ENCODE results near the gene PRRC2B.

Gene PRRC2B

DNA sequence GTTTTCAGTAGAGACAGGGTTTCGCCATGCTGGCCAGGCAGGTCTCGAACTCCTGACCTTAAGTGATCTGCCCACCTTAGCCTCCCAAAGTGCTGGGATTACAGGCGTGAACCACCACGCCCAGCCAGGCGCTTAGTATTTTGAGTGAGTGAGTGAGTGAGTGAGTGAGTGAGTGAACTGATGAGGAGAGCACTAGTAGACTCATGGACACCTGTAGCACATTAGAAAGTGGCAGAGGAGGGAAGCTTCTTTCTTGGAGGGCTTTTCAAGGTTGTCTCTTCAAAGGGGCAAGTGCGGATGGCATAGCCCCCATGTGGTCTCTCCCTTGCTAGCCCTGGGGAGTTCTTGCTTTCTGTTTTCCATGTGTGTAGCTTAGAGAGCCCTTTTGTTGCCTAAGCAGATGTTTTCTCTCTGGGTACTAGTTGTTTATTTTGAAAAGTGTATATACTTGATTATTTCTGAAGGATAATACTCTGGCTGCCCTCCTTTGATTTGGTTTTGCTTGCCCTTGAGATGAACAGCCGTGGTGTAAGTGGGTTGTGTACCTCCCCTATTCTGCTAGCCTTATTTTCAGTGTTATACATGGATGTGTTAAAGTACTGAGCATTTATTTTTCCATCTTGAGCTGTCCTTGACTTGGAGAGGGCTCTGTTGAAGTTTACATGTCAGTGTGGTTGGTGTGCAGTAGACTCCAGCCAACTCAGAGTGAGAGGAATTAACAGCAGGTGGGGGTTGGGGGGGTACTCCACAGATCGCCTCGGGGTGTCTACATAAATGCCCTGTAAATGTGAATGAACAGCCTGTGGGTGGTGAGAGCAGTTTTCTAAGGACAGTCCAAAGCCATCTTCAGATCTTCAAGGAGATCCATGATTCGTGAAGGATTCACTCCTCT is 35.5 kb downstream of the PRRC2B start:
- no peak for DNase-seq (ENCODE audit: low read depth)
- no peak overlapping the region for H3K4me3 ChIP-seq (ENCODE audit: low read length)
- TF ChIP-seq, protein P1, sequence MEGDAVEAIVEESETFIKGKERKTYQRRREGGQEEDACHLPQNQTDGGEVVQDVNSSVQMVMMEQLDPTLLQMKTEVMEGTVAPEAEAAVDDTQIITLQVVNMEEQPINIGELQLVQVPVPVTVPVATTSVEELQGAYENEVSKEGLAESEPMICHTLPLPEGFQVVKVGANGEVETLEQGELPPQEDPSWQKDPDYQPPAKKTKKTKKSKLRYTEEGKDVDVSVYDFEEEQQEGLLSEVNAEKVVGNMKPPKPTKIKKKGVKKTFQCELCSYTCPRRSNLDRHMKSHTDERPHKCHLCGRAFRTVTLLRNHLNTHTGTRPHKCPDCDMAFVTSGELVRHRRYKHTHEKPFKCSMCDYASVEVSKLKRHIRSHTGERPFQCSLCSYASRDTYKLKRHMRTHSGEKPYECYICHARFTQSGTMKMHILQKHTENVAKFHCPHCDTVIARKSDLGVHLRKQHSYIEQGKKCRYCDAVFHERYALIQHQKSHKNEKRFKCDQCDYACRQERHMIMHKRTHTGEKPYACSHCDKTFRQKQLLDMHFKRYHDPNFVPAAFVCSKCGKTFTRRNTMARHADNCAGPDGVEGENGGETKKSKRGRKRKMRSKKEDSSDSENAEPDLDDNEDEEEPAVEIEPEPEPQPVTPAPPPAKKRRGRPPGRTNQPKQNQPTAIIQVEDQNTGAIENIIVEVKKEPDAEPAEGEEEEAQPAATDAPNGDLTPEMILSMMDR (conservative IDR thresholded peaks at IDR 0.05; ENCODE audit: low read depth, low read length): no peak

DNA sequence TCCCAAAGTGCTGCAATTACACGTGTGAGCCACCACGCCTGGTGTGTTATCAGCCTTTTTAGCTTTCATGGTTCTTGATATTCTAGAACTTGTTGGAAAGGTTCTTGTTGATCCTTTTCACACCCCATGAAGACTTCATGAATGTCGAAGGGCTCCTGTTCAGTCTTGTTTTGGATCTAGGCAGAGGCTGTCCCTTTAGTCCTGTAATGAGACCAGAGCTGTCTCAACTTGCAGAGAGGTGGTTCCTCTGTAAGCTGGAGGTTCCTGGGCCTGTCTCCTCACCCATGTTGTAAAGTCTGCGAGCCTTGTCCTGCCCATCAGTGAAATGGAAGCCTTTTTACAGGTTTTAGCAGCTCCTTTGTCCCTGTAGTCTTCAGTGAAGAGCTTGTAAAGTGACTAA is 38.2 kb downstream of the PRRC2B start:
- TF ChIP-seq, protein P1 (conservative IDR thresholded peaks at IDR 0.05; ENCODE audit: low read depth, low read length): no peak

DNA sequence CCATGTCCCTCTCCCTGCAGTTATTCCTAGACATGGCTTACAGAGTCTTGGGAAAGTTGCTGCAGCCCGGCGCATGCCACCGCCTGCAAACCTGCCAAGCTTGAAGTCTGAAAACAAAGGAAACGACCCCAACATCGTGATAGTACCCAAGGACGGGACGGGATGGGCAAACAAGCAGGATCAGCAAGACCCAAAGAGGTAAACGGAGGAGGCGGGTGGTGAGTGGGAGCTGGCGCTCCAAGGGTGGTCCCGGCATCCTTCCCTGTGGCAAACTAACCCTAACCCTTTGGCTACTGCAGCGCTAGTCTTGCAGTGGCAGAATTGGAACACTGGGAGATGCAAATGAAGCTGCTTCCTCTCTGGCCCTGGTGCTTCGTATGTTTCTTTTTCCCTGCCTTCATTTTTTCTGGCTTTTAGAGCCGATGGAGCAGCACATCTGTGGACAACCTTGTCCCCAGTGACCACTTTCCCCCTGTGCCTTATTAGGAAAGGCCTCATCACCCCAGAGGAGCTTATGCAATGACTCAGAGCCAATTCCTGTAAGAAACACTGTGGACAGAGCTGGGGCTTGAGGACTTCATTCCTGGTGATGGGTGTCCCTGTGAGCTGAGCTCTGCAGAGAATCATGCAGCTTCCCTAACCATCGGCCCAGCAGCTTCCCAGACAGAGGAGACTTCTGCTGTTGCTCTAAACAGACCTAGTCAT is 38.9 kb downstream of the PRRC2B start:
- no peak for DNase-seq (ENCODE audit: low read depth)
- TF ChIP-seq, protein P1 (conservative IDR thresholded peaks at IDR 0.05; ENCODE audit: low read depth, low read length): no peak
- H3K4me3 ChIP-seq (ENCODE audit: low read length): no peak overlapping the region

More for the DNA sequence above, 38.2 kb downstream of the PRRC2B start:
- no peak for DNase-seq (ENCODE audit: low read depth)
- no peak overlapping the region for H3K4me3 ChIP-seq (ENCODE audit: low read length)

DNA sequence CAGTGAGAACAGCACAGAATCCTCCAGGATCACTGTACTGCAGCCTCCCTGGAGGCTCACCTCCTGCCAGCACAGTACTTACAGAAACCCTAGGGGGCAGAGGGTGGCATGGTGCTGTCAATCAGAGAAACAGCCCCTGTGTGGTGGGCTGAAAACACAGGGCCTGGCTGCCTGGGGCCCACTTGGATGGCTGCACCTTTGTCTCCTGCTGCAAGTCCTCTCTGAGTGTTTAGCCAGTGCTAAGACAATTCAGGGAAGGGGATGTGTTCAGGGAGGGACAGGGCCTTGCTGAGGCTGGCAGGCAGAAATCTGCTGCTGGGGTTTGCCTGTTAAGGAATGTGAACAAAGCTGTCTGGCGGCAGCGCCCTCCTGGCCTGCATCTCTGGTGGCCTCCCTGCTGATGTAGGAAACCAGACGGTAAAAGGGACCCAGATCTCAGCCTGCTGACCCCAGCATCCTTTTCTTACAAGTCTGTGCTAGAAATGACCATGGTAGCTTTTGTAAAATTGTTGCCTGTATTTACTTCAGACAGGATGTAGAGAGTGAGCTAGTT is 39.5 kb downstream of the PRRC2B start:
- TF ChIP-seq, protein P1 (conservative IDR thresholded peaks at IDR 0.05; ENCODE audit: low read depth, low read length): no peak
- DNase-seq (ENCODE audit: low read depth): no peak
- no peak overlapping the region for H3K4me3 ChIP-seq (ENCODE audit: low read length)

DNA sequence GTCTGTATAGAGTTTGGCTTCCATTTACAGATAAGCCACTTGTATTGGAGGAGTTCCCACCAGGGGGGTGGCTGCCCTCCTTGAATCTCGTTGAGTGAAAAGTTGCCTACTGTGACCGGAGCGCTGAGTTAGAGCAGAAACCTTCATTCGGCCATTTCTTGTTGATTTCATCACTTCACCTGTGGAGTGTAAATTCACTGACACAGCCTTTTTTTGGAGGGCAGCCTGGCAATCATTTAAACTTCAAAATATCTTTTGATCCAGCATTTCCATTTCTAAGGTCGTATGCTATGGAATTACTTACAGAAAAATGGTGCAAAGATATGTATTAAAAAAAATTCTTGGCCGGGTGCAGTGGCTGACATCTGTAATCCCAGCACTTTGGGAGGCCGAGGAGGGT is 40.8 kb downstream of the PRRC2B start:
- no peak for DNase-seq (ENCODE audit: low read depth)
- TF ChIP-seq, protein P1 (conservative IDR thresholded peaks at IDR 0.05; ENCODE audit: low read depth, low read length): no peak
- H3K4me3 ChIP-seq (ENCODE audit: low read length): no peak overlapping the region

DNA sequence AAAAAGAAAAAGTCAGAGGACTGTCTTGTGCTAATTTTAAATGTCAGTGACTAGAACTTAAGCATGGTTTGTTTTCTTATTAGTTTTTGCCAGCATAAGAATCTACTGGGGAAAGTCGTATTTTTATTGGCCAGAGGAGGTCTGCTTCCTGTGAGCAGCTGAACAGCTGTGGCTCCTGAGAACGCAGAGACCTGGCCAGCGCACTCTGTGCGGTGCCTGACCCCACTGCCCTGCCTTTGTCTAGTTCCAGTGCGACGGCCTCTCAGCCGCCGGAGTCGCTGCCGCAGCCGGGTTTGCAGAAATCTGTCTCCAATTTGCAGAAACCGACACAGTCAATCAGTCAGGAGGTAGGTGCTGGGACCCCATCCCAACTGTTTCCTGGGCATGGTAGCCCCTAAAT is 42.5 kb downstream of the PRRC2B start:
- no peak for DNase-seq (ENCODE audit: low read depth)
- H3K4me3 ChIP-seq (ENCODE audit: low read length): no peak overlapping the region
- TF ChIP-seq, protein P1 (conservative IDR thresholded peaks at IDR 0.05; ENCODE audit: low read depth, low read length): no peak
